ENCODE measurements around the gene AHSP.

AHSP gene

DNA sequence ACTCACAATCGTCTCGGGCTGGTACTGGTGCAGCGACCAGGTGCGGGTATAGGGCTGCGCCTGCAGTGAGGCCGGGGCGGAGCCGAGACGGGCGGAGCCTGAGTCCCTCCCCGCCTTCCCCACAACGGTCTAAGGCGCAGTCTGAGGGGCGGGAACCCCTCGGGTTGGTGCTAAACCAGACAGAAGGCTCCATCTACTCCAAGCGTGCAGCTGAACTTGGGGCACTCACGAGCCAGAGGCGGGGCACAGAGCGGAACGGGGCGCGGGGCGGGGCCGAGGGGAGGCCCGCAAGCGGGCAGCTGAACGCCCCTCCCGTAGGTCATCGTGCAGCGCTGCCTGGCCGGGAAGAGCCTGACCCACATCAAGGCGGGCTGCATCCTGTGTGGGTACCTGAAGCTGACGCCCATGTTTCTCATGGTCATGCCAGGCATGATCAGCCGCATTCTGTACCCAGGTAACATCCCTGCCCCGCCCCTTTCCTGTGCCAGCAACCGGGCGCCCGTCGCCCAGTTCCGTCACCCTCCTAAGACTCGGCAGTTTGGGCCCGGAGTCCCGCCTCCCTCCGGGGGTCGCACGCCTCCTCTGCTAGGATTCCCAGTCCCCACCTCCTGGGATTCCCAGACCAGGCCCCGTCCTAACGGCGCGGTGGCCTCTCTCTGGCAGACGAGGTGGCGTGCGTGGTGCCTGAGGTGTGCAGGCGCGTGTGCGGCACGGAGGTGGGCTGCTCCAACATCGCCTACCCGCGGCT lies 39.8 kb upstream of the AHSP start:
- Histone ChIP-seq H3K4me3 (ENCODE audit: low read depth, low read length) (peak overlapping the region; percentile 66), H3K9ac (ENCODE audit: low read depth, low read length) (no peak overlapping the region), H3K27ac (ENCODE audit: low read depth, low read length) (no peak overlapping the region), H3K36me3 (ENCODE audit: control insufficient read depth, insufficient read depth, low read length) (peaks cover 17% of the 10 kb centered on the region; the same call in 1 of the 2 replicates), H3K9me3 (ENCODE audit: control insufficient read depth, insufficient read depth, low read length) (no peaks in the 10 kb centered on the region), H3K4me1 (ENCODE audit: control insufficient read depth, insufficient read depth, low read length) (peaks cover 7% of the 10 kb centered on the region; the same call in 1 of the 2 replicates), H3K27me3 (ENCODE audit: control insufficient read depth, insufficient read depth, low read length) (peaks cover 55% of the 10 kb centered on the region)

DNA sequence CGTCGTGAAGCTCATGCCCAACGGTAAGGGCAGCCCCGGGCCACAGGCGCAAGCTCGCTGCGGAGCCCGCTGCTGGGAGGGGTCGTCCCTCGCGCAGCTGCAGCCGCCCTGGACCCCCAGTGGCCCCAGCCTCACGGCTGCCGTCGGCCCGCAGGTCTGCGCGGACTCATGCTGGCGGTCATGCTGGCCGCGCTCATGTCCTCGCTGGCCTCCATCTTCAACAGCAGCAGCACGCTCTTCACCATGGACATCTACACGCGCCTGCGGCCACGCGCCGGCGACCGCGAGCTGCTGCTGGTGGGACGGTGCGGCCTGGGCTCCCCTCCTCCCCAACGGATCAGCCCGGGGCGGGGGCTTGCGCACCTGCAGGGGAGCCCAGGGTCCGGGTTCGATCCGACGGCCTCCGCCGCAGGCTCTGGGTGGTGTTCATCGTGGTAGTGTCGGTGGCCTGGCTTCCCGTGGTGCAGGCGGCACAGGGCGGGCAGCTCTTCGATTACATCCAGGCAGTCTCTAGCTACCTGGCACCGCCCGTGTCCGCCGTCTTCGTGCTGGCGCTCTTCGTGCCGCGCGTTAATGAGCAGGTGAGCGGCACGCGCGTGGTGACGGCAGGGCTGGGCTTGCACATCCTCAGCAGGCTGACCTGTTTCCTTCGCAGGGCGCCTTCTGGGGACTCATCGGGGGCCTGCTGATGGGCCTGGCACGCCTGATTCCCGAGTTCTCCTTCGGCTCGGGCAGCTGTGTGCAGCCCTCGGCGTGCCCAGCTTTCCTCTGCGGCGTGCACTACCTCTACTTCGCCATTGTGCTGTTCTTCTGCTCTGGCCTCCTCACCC lies 39.0 kb upstream of the AHSP start:
- Histone ChIP-seq H3K4me1 (ENCODE audit: control insufficient read depth, insufficient read depth, low read length) (peaks cover 7% of the 10 kb centered on the region; the same call in 1 of the 2 replicates), H3K27ac (ENCODE audit: low read depth, low read length) (no peak overlapping the region), H3K36me3 (ENCODE audit: control insufficient read depth, insufficient read depth, low read length) (peaks cover 20% of the 10 kb centered on the region; the same call in 1 of the 2 replicates), H3K9me3 (ENCODE audit: control insufficient read depth, insufficient read depth, low read length) (no peaks in the 10 kb centered on the region), H3K27me3 (ENCODE audit: control insufficient read depth, insufficient read depth, low read length) (peaks cover 55% of the 10 kb centered on the region), H3K9ac (ENCODE audit: low read depth, low read length) (no peak overlapping the region), H3K4me3 (ENCODE audit: low read depth, low read length) (peak overlapping the region; percentile 66)

DNA sequence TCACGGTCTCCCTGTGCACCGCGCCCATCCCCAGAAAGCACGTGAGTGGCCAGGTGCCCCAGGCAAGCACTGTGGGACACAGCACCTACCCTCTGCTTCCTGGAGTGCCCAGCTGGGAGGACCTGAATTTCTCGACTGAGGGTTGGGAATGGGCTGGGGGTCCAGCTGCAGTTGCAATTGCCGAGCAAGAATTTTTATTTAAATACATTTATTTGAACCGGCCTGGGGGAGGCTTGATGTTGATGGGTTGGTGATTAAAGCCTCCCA lies 38.5 kb upstream of the AHSP start:
- peaks cover 20% of the 10 kb centered on the region; the same call in 1 of the 2 replicates for H3K36me3 ChIP-seq (ENCODE audit: control insufficient read depth, insufficient read depth, low read length)
- peaks cover 55% of the 10 kb centered on the region for H3K27me3 ChIP-seq (ENCODE audit: control insufficient read depth, insufficient read depth, low read length)
- no peaks in the 10 kb centered on the region for H3K9me3 ChIP-seq (ENCODE audit: control insufficient read depth, insufficient read depth, low read length)
- no peak overlapping the region for H3K4me3 ChIP-seq (ENCODE audit: low read depth, low read length)
- H3K9ac ChIP-seq (ENCODE audit: low read depth, low read length), result no peak overlapping the region
- H3K27ac ChIP-seq (ENCODE audit: low read depth, low read length), result no peak overlapping the region
- peaks cover 7% of the 10 kb centered on the region; the same call in 1 of the 2 replicates for H3K4me1 ChIP-seq (ENCODE audit: control insufficient read depth, insufficient read depth, low read length)

DNA sequence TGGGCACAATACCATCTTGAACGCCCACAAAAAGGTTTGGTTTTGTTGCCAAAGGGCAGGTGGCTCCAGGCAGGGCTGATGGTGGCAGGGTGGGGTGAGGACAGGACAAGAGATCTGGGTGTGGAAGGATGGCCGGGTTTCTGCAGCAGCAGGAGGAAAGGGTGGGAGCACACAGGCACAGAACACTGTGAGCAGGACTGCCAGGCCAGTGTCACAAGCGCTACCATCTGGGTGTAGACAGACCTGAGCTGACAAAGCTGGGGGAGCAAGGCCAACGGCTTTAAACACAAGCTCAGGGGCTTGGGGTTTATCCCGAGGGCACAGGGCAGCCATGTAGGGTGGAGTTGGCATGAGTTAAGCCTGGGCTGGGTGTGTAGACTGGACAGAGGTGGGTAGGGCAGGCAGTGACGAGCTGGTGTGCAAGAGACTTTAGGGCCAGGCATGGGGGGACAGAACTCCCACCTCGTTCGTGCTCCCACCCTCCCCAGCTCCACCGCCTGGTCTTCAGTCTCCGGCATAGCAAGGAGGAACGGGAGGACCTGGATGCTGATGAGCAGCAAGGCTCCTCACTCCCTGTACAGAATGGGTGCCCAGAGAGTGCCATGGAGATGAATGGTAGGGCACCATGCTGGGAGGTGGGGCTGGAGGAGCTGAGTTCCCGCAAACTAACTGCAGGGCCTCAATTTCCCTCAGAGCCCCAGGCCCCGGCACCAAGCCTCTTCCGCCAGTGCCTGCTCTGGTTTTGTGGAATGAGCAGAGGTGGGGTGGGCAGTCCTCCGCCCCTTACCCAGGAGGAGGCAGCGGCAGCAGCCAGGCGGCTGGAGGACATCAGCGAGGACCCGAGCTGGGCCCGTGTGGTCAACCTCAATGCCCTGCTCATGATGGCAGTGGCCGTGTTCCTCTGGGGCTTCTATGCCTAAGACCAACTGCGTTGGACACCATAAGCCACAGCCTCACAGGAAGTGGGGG lies 37.8 kb upstream of the AHSP start:
- H3K36me3 ChIP-seq (ENCODE audit: control insufficient read depth, insufficient read depth, low read length), result peaks cover 20% of the 10 kb centered on the region; the same call in 1 of the 2 replicates
- H3K9ac ChIP-seq (ENCODE audit: low read depth, low read length), result no peak overlapping the region
- peaks cover under 1% of the 10 kb centered on the region; the same call in 1 of the 2 replicates for H3K4me1 ChIP-seq (ENCODE audit: control insufficient read depth, insufficient read depth, low read length)
- H3K4me3 ChIP-seq (ENCODE audit: low read depth, low read length), result no peak overlapping the region
- peaks cover 48% of the 10 kb centered on the region for H3K27me3 ChIP-seq (ENCODE audit: control insufficient read depth, insufficient read depth, low read length)
- no peak overlapping the region for H3K27ac ChIP-seq (ENCODE audit: low read depth, low read length)
- H3K9me3 ChIP-seq (ENCODE audit: control insufficient read depth, insufficient read depth, low read length), result no peaks in the 10 kb centered on the region

DNA sequence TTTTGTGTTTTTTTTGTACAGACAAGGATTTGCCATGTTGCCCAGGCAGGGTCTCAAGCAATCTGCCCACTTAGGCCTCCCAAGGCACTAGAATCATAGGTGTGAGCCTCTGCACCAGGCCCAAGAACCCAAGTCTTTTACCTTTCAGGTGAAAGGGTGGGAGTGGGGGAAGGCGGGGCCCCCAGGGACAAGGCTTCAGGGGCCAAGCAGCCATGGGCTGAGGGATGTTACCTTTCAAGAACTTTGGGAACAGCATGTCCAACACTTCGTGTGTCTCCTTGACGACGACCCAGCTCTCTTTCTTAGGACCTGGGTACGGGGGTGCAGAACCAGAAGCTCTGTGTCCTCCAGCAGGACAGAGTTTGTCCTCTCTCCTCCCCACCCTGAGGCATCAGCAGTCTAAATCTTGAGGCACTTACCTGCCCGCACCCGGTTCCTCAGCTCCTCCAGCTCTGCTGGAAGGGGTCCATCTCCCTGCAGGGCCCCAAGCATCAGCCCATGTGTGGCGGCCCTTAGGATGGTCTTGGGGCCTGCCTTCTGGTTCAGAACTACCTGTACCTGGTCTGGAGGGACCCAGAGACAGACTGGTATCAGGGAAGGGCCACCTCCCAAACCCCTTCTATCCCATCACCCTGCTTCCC lies 35.8 kb upstream of the AHSP start:
- peaks cover 25% of the 10 kb centered on the region; the same call in 1 of the 2 replicates for H3K36me3 ChIP-seq (ENCODE audit: control insufficient read depth, insufficient read depth, low read length)
- no peak overlapping the region for H3K4me3 ChIP-seq (ENCODE audit: low read depth, low read length)
- H3K27me3 ChIP-seq (ENCODE audit: control insufficient read depth, insufficient read depth, low read length), result peaks cover 29% of the 10 kb centered on the region
- no peak overlapping the region for H3K27ac ChIP-seq (ENCODE audit: low read depth, low read length)
- no peaks in the 10 kb centered on the region for H3K9me3 ChIP-seq (ENCODE audit: control insufficient read depth, insufficient read depth, low read length)
- no peaks in the 10 kb centered on the region for H3K4me1 ChIP-seq (ENCODE audit: control insufficient read depth, insufficient read depth, low read length)
- H3K9ac ChIP-seq (ENCODE audit: low read depth, low read length), result no peak overlapping the region

DNA sequence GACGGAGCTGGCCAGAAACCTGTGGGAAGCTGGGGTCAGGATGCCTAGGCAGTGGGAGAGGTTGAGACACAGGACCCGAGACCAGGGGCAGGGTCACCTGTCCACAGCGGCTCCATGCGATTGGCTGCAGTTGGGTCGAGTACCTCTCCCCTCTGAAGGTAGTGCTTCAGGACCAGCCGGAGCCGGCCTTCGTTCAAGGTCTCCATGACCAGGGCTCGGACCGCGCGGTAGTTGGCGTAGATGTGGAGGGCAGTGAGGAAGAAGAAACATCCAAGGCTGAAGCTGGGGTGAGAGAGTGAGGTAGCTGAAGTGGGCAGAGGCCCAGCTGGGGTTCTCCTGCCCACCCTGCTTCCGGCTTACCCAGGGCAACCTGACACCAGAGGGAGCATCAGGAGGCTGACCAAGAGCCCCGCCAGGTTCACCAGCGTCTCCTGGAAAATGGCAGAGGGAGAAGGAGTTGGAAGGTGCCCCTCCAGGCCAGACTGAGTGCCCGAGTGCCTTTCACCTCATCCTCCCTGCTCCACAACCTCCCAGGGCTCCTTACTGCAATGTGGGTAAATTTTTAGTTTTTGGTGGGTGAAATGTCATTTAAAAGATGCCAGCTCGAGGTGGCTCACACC lies 34.1 kb upstream of the AHSP start:
- peaks cover 27% of the 10 kb centered on the region; the same call in 1 of the 2 replicates for H3K36me3 ChIP-seq (ENCODE audit: control insufficient read depth, insufficient read depth, low read length)

DNA sequence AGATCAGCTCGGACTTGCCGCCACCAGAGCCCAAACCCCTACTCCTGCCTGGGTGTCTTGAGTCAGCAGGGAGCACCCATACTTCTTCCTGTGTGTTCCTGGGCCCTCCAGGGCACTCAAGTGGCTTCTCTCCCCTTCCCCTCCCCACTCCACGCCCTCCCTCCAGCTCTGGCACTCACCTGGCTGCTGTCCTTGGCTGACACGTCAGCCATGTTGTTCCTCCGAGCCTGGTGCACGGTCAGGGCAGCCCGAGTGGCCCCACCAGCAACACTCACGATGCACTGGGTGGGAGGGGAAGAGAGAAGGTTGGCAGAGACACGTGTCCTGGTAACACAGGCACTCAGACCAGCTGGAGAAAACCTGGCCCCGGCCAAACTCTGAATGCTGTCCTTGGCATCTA lies 31.0 kb upstream of the AHSP start:
- no peaks in the 10 kb centered on the region for H3K9me3 ChIP-seq (ENCODE audit: control insufficient read depth, insufficient read depth, low read length)
- peaks cover 28% of the 10 kb centered on the region for H3K36me3 ChIP-seq (ENCODE audit: control insufficient read depth, insufficient read depth, low read length)
- peaks cover 4% of the 10 kb centered on the region for H3K4me1 ChIP-seq (ENCODE audit: control insufficient read depth, insufficient read depth, low read length)
- no peaks in the 10 kb centered on the region for H3K27me3 ChIP-seq (ENCODE audit: control insufficient read depth, insufficient read depth, low read length)
- H3K9ac ChIP-seq (ENCODE audit: low read depth, low read length), result no peak overlapping the region
- no peak overlapping the region for H3K27ac ChIP-seq (ENCODE audit: low read depth, low read length)
- H3K4me3 ChIP-seq (ENCODE audit: low read depth, low read length), result no peak overlapping the region

More for the DNA sequence above, 34.1 kb upstream of the AHSP start:
- Histone ChIP-seq H3K27ac (ENCODE audit: low read depth, low read length) (no peak overlapping the region), H3K9me3 (ENCODE audit: control insufficient read depth, insufficient read depth, low read length) (no peaks in the 10 kb centered on the region), H3K4me1 (ENCODE audit: control insufficient read depth, insufficient read depth, low read length) (no peaks in the 10 kb centered on the region), H3K4me3 (ENCODE audit: low read depth, low read length) (no peak overlapping the region), H3K9ac (ENCODE audit: low read depth, low read length) (no peak overlapping the region), H3K27me3 (ENCODE audit: control insufficient read depth, insufficient read depth, low read length) (peaks cover 11% of the 10 kb centered on the region)

DNA sequence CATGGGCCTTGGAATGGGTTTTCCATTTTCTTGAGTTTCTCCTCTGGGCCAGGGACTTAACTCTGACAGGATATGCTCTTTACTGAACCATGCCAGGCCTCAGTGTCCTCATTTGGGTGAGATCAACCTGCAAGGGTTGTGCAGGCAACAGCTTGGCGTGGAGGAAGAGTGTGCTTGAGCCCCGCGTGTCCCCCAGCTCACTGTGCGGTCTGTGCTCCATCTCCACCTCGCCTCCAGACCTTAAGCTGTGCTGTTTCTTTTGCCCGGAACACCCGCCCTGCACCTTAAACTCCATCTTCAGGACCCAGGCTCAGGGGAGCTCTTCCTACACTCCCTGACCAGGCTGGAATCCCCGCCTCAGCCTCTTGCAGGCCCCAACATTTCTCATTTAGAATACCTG lies 29.2 kb upstream of the AHSP start:
- H3K4me1 ChIP-seq (ENCODE audit: control insufficient read depth, insufficient read depth, low read length), result peaks cover 10% of the 10 kb centered on the region
- no peak overlapping the region for H3K27ac ChIP-seq (ENCODE audit: low read depth, low read length)
- H3K4me3 ChIP-seq (ENCODE audit: low read depth, low read length), result no peak overlapping the region
- no peaks in the 10 kb centered on the region for H3K9me3 ChIP-seq (ENCODE audit: control insufficient read depth, insufficient read depth, low read length)
- no peak overlapping the region for H3K9ac ChIP-seq (ENCODE audit: low read depth, low read length)
- no peaks in the 10 kb centered on the region for H3K27me3 ChIP-seq (ENCODE audit: control insufficient read depth, insufficient read depth, low read length)
- H3K36me3 ChIP-seq (ENCODE audit: control insufficient read depth, insufficient read depth, low read length), result peaks cover 17% of the 10 kb centered on the region

DNA sequence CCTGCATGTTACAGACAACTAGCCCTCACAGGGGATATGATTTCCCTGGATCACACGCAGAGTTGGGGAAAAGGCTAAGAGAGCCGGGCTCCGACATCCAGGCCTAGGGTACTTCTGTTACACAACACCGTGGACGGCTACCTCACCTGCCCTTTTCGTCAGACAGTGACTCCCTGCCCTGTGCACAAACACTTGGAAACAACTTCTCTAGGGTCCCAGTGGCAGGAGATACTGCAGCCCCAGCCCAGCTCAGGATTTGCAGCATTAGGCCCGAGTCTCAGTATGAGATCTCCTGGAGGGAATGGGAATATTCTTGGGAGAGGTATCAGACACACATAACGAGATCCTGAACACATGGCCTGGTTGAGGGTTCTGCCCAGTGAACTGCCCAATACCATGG lies 27.8 kb upstream of the AHSP start:
- Histone ChIP-seq H3K9ac (ENCODE audit: low read depth, low read length) (no peak overlapping the region), H3K4me1 (ENCODE audit: control insufficient read depth, insufficient read depth, low read length) (peaks cover 10% of the 10 kb centered on the region), H3K4me3 (ENCODE audit: low read depth, low read length) (no peak overlapping the region), H3K27me3 (ENCODE audit: control insufficient read depth, insufficient read depth, low read length) (no peaks in the 10 kb centered on the region), H3K9me3 (ENCODE audit: control insufficient read depth, insufficient read depth, low read length) (no peaks in the 10 kb centered on the region), H3K27ac (ENCODE audit: low read depth, low read length) (no peak overlapping the region), H3K36me3 (ENCODE audit: control insufficient read depth, insufficient read depth, low read length) (peaks cover 17% of the 10 kb centered on the region)
